SK-N-SH (cell line): ENCODE results near the gene LCN1.

ENCODE experiments used
- GABPA ChIP-seq: IDR thresholded peaks from 2 replicates; pipeline ENCODE4 v1.4.0; 2012; ENCODE audit warnings: low read depth, mild to moderate bottlenecking
- TAF1 ChIP-seq: IDR thresholded peaks from 2 replicates; pipeline ENCODE4 v1.6.1; 2012; ENCODE audit warnings: low read depth, mild to moderate bottlenecking, low read length, moderate library complexity, borderline replicate concordance
- TF ChIP-seq, protein P1 (sequence below): fragments of 200-600 bp; sonication (generic); IDR thresholded peaks from 2 replicates; pipeline ENCODE4 v1.6.1; 2017; ENCODE audit warnings: antibody characterized with exemption, mild to moderate bottlenecking, moderate library complexity

DNA sequence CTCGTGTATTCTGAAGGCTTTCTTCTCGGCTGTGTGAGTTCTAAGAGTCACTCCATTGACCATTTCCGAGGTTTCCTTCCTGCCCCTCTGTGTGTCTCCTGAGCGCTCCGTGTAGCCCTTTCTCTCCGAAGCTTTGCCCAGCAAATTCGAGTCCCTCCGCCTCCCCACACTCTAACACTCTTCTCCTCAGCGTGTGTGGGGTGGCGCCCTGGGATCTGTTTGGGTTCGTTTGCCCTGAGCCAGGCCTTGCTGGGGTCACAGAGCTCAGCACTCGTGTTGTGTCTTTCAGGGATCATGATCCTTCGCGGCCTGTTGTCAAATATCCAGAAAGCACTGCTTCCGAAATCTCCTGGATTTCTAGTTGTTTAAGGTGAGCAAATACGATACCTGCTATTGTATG is 34.7 kb downstream of the LCN1 start:
- no peak for TF ChIP-seq GABPA
- TF ChIP-seq, protein P1, sequence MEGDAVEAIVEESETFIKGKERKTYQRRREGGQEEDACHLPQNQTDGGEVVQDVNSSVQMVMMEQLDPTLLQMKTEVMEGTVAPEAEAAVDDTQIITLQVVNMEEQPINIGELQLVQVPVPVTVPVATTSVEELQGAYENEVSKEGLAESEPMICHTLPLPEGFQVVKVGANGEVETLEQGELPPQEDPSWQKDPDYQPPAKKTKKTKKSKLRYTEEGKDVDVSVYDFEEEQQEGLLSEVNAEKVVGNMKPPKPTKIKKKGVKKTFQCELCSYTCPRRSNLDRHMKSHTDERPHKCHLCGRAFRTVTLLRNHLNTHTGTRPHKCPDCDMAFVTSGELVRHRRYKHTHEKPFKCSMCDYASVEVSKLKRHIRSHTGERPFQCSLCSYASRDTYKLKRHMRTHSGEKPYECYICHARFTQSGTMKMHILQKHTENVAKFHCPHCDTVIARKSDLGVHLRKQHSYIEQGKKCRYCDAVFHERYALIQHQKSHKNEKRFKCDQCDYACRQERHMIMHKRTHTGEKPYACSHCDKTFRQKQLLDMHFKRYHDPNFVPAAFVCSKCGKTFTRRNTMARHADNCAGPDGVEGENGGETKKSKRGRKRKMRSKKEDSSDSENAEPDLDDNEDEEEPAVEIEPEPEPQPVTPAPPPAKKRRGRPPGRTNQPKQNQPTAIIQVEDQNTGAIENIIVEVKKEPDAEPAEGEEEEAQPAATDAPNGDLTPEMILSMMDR = no peak
- no peak for TF ChIP-seq TAF1
